ENCODE measurements around the gene GAGE13.
"Not testable (repeated sequence)": the region's sequence is repeated elsewhere in the genome, so short reads cannot be mapped to it uniquely, and the experiment has no call there.

The GAGE13 gene

GRCh38 chrX:49309401-49309981, 21.9 kb upstream of the GAGE13 start:
- Histone ChIP-seq H3K9ac (ENCODE audit: low read depth, low read length) (peak overlapping the region; percentile 33; the same call in 1 of the 2 replicates), H3K36me3 (ENCODE audit: insufficient read depth, low read length) (no peaks in the 10 kb centered on the region), H3K9me3 (ENCODE audit: control insufficient read depth, insufficient read depth, low read length) (no peaks in the 10 kb centered on the region)

GRCh38 chrX:49310371-49310770, 21.0 kb upstream of the GAGE13 start:
- Histone ChIP-seq H3K9ac (ENCODE audit: low read depth, low read length) (peak overlapping the region; percentile 33; the same call in 1 of the 2 replicates), H3K36me3 (ENCODE audit: insufficient read depth, low read length) (no peaks in the 10 kb centered on the region), H3K9me3 (ENCODE audit: control insufficient read depth, insufficient read depth, low read length) (no peaks in the 10 kb centered on the region), H3K4me1 (ENCODE audit: insufficient read depth, low read length) (peaks cover 13% of the 10 kb centered on the region)

More at GRCh38 chrX:49309401-49309981, 21.9 kb upstream of the GAGE13 start:
- peaks cover 13% of the 10 kb centered on the region for H3K4me1 ChIP-seq (ENCODE audit: insufficient read depth, low read length)

GRCh38 chrX:49312176-49312575, 19.2 kb upstream of the GAGE13 start:
- Histone ChIP-seq H3K9me3 (ENCODE audit: control insufficient read depth, insufficient read depth, low read length) (no peaks in the 10 kb centered on the region), H3K4me1 (ENCODE audit: insufficient read depth, low read length) (peaks cover 13% of the 10 kb centered on the region), H3K9ac (ENCODE audit: low read depth, low read length) (no peak overlapping the region), H3K36me3 (ENCODE audit: insufficient read depth, low read length) (no peaks in the 10 kb centered on the region)

- H3K4me1 ChIP-seq (ENCODE audit: insufficient read depth, low read length): peaks cover 3% of the 10 kb centered on the region; the same call in 1 of the 2 replicates
- H3K36me3 ChIP-seq (ENCODE audit: insufficient read depth, low read length): no peaks in the 10 kb centered on the region
- no peak overlapping the region for H3K9ac ChIP-seq (ENCODE audit: low read depth, low read length)
- H3K9me3 ChIP-seq (ENCODE audit: control insufficient read depth, insufficient read depth, low read length): no peaks in the 10 kb centered on the region
These were observed 15.3 kb upstream of the GAGE13 start for GRCh38 chrX:49316085-49316484.

GRCh38 chrX:49321737-49322136, 9.6 kb upstream of the GAGE13 start, which contains the start of gene GAGE12J:
TSS of gene GAGE12J (plus strand) at chrX:49322037. CDS start at chrX:49323194, 1,157 bp downstream.
- H3K36me3 ChIP-seq (ENCODE audit: insufficient read depth, low read length); H3K4me1 ChIP-seq (ENCODE audit: insufficient read depth, low read length); H3K9ac ChIP-seq (ENCODE audit: low read depth, low read length); H3K9me3 ChIP-seq (ENCODE audit: control insufficient read depth, insufficient read depth, low read length): not testable (repeated sequence)

GRCh38 chrX:49322266-49322665, 9.1 kb upstream of the GAGE13 start:
- not testable (repeated sequence) for H3K4me1 ChIP-seq (ENCODE audit: insufficient read depth, low read length)

GRCh38 chrX:49323735-49324134, 7.6 kb upstream of the GAGE13 start:
- H3K9me3 ChIP-seq (ENCODE audit: control insufficient read depth, insufficient read depth, low read length); H3K4me1 ChIP-seq (ENCODE audit: insufficient read depth, low read length); H3K36me3 ChIP-seq (ENCODE audit: insufficient read depth, low read length); H3K9ac ChIP-seq (ENCODE audit: low read depth, low read length): not testable (repeated sequence)

More at GRCh38 chrX:49322266-49322665, 9.1 kb upstream of the GAGE13 start:
- H3K9ac ChIP-seq (ENCODE audit: low read depth, low read length); H3K36me3 ChIP-seq (ENCODE audit: insufficient read depth, low read length); H3K9me3 ChIP-seq (ENCODE audit: control insufficient read depth, insufficient read depth, low read length): not testable (repeated sequence)

GRCh38 chrX:49330421-49330820, 961 bp upstream of the GAGE13 start:
- not testable (repeated sequence) for H3K4me1 ChIP-seq (ENCODE audit: insufficient read depth, low read length); H3K9me3 ChIP-seq (ENCODE audit: control insufficient read depth, insufficient read depth, low read length); H3K36me3 ChIP-seq (ENCODE audit: insufficient read depth, low read length); H3K9ac ChIP-seq (ENCODE audit: low read depth, low read length)

GRCh38 chrX:49331841-49332240, 459 bp downstream of the GAGE13 start:
- H3K9ac ChIP-seq (ENCODE audit: low read depth, low read length); H3K4me1 ChIP-seq (ENCODE audit: insufficient read depth, low read length); H3K9me3 ChIP-seq (ENCODE audit: control insufficient read depth, insufficient read depth, low read length); H3K36me3 ChIP-seq (ENCODE audit: insufficient read depth, low read length): not testable (repeated sequence)

GRCh38 chrX:49341449-49341848, 10.1 kb downstream of the GAGE13 start:
- not testable (repeated sequence) for H3K9me3 ChIP-seq (ENCODE audit: control insufficient read depth, insufficient read depth, low read length)

GRCh38 chrX:49344496-49345175, 13.3 kb downstream of the GAGE13 start:
- not testable (repeated sequence) for H3K36me3 ChIP-seq (ENCODE audit: insufficient read depth, low read length); H3K4me1 ChIP-seq (ENCODE audit: insufficient read depth, low read length); H3K9ac ChIP-seq (ENCODE audit: low read depth, low read length); H3K9me3 ChIP-seq (ENCODE audit: control insufficient read depth, insufficient read depth, low read length)

More at GRCh38 chrX:49341449-49341848, 10.1 kb downstream of the GAGE13 start:
- not testable (repeated sequence) for H3K36me3 ChIP-seq (ENCODE audit: insufficient read depth, low read length); H3K9ac ChIP-seq (ENCODE audit: low read depth, low read length); H3K4me1 ChIP-seq (ENCODE audit: insufficient read depth, low read length)

GRCh38 chrX:49345402-49345801, 14.0 kb downstream of the GAGE13 start:
- not testable (repeated sequence) for H3K36me3 ChIP-seq (ENCODE audit: insufficient read depth, low read length); H3K9ac ChIP-seq (ENCODE audit: low read depth, low read length); H3K9me3 ChIP-seq (ENCODE audit: control insufficient read depth, insufficient read depth, low read length); H3K4me1 ChIP-seq (ENCODE audit: insufficient read depth, low read length)

GRCh38 chrX:49346150-49346549, 14.8 kb downstream of the GAGE13 start:
- not testable (repeated sequence) for H3K9ac ChIP-seq (ENCODE audit: low read depth, low read length); H3K4me1 ChIP-seq (ENCODE audit: insufficient read depth, low read length); H3K9me3 ChIP-seq (ENCODE audit: control insufficient read depth, insufficient read depth, low read length); H3K36me3 ChIP-seq (ENCODE audit: insufficient read depth, low read length)

Data from ES-I3 (cell line).